A673 (cell line): ENCODE measurements around the gene LRRC23. TPM values are rescaled to one million over a fixed set of nuclear protein-coding genes. Genes with fewer than 3 reads are reported as not detected.
A peak's percentile ranks its signal among the peaks of the same experiment; 100 is the strongest.

Experiments used
- BruUV-seq: library from RNA; stranded (reverse); fragments of 400-500 nt; replicated peaks from 2 replicates; lab custom pipeline; 2021; lab: Mats Ljungman, UMichigan
- CTCF ChIA-PET: fragments of 300-600 bp; sonication (Branson Sonifier 250); formaldehyde crosslinking; loops from one replicate; lab custom pipeline; 2022; ENCODE audit warnings: antibody characterized with exemption; lab: Charles Lee
- POLR2A ChIA-PET: fragments of 300-600 bp; sonication (Branson Sonifier 250); formaldehyde crosslinking; loops from one replicate; lab custom pipeline; 2022; ENCODE audit warnings: antibody characterized with exemption; ENCODE audit not compliant: low non-redundant PET; lab: Charles Lee
- DNase-seq: peaks from one replicate; pipeline ENCODE4 v3.0.0-alpha.2; 2015; ENCODE audit warnings: low spot score
- H3K27ac ChIP-seq: fragments of 200-600 bp; sonication (generic); 2 replicates; pipeline ENCODE4 v1.5.1; 2016; ENCODE audit warnings: mixed run types, low read depth, mild to moderate bottlenecking, mixed read lengths, antibody characterized with exemption, low read length; ENCODE audit not compliant: poor library complexity, severe bottlenecking
- H3K27me3 ChIP-seq: fragments of 200-600 bp; sonication (generic); replicated peaks from 2 replicates; pipeline ENCODE4 v1.6.1; 2017; ENCODE audit warnings: mixed run types, low read depth, mild to moderate bottlenecking, mixed read lengths, antibody characterized with exemption, low read length; ENCODE audit not compliant: insufficient read depth, poor library complexity
- H3K36me3 ChIP-seq: fragments of 200-600 bp; sonication (generic); 2 replicates; pipeline ENCODE4 v1.6.1; 2016; ENCODE audit warnings: mixed run types, mild to moderate bottlenecking, mixed read lengths, antibody characterized with exemption, low read length; ENCODE audit not compliant: insufficient read depth, poor library complexity, severe bottlenecking
- H3K4me1 ChIP-seq: fragments of 200-600 bp; sonication (generic); 2 replicates; pipeline ENCODE4 v1.6.1; 2017; ENCODE audit warnings: mixed run types, mild to moderate bottlenecking, mixed read lengths, antibody characterized with exemption, low read length; ENCODE audit not compliant: insufficient read depth, poor library complexity, severe bottlenecking
- H3K4me3 ChIP-seq: fragments of 200-600 bp; sonication (generic); 2 replicates; pipeline ENCODE4 v1.5.1; 2016; ENCODE audit warnings: low read depth, mixed run types, mild to moderate bottlenecking, mixed read lengths, low read length; ENCODE audit not compliant: poor library complexity, severe bottlenecking
- H3K9me3 ChIP-seq: fragments of 200-600 bp; sonication (generic); 2 replicates; pipeline ENCODE4 v1.6.1; 2016; ENCODE audit warnings: mixed run types, low read depth, mild to moderate bottlenecking, mixed read lengths, antibody characterized with exemption, low read length; ENCODE audit not compliant: poor library complexity, severe bottlenecking
- CTCF ChIP-seq: fragments of 300-800, 200-600 bp; sonication (generic); conservative IDR thresholded peaks from 2 replicates; pipeline ENCODE4 v1.5.1; 2017; ENCODE audit warnings: low read depth, mild to moderate bottlenecking, antibody characterized with exemption, low read length, moderate library complexity, mixed read lengths
- EZH2 ChIP-seq: fragments of 200-600 bp; sonication (generic); IDR thresholded peaks from 2 replicates; pipeline ENCODE4 v1.6.1; 2017; ENCODE audit warnings: borderline replicate concordance, low read depth, mild to moderate bottlenecking, mixed read lengths, antibody characterized with exemption, low read length; ENCODE audit not compliant: poor library complexity, severe bottlenecking
- intact Hi-C: fragments of 100-400 bp; cut with micrococcal nuclease; formaldehyde crosslinking; loops from one replicate; pipeline ENCODE4 v1.10.0; 2022; ENCODE audit not compliant: unreplicated experiment
- total RNA-seq: library from RNA; stranded (reverse); gene quantifications from 2 replicates; pipeline ENCODE4 v1.2.3, GENCODE V29; 2021

The LRRC23 gene
- total RNA-seq, 1 experiment from 2014 or later, result 7.7 TPM

- CTCF ChIA-PET, result interaction anchor here (0.5 to 1.2 kb wide), 6 partner anchors 11 to 428 kb away, joined by 3 to 9 read pairs (median 3); partner anchors contain the start of genes C12orf57, GAPDH, PTPN6 and RNU7-1
- POLR2A ChIA-PET, result interaction anchor here (0.6 to 2.5 kb wide), 2 partner anchors 18 to 77 kb away, joined by 4 to 19 read pairs; partner anchors contain the start of genes C12orf57 and RNU7-1
- TF ChIP-seq EZH2 (no peak), CTCF (peak; percentile 87)
- H3K9me3 ChIP-seq, result no peaks in the 10 kb centered on the region
- intact Hi-C loops, result loop anchor here (1.0 to 10.0 kb wide), 3 partner anchors 17 to 197 kb away; partner anchors contain the start of genes C12orf57 and PTMS
- H3K27ac ChIP-seq, result peak overlapping the region; percentile 96
- DNase-seq, result peak; percentile 97
- H3K36me3 ChIP-seq, result peaks cover 24% of the 10 kb centered on the region
- H3K4me3 ChIP-seq, result peak overlapping the region; percentile 35
- peaks cover 44% of the 10 kb centered on the region for H3K4me1 ChIP-seq
- TSS peak; percentile 70 for BruUV-seq
- no peaks in the 10 kb centered on the region for H3K27me3 ChIP-seq
These were observed 57.2 kb downstream of the LRRC23 start for GRCh38 chr12:6961695-6962284.

DNA sequence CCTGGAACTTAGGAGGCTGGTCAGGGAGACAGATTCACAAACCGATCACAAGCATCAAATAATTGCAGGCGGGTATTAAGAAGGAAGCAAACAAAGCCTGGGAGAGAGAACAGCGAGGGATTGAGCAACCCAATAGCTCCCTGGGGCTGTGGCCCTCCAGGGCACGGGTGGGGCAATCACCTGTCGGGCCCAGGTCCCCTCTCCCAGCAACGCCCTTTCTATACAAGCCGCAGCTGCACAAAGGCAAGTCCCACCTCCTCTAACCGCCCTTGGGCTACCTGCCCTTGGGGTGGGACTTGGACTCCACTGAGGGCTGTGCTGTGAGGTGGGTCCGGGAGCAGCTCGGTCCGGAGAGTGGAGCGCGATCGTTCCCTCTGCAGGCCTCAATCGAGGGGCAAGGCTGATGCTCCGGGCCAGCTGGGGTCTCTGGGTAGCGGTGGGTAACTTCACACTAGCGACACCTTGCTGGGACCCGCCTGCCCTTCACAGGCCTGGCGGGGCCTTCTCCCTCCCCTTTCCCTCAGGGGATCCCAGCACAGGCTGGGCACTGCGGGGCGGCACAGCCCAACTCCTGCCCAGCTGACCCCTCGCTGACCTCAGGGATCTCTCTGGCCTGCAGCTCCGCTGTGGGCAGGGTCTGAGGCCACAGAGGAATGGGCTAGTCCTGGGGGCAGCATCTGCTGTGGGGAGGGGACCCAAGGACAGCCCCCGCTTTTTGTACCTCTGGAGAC lies 57.8 kb downstream of the LRRC23 start:
- no peaks in the 10 kb centered on the region for H3K9me3 ChIP-seq
- TF ChIP-seq CTCF, result no peak
- no peak for TF ChIP-seq EZH2
- peak overlapping the region; percentile 35 for H3K4me3 ChIP-seq
- BruUV-seq, result TSS peak; percentile 96
- H3K27ac ChIP-seq, result peak overlapping the region; percentile 96
- POLR2A ChIA-PET, result interaction anchor here (0.6 to 2.5 kb wide), 2 partner anchors 18 to 78 kb away, joined by 4 to 19 read pairs; partner anchors contain the start of genes C12orf57 and RNU7-1
- DNase-seq, result no peak
- peaks cover 44% of the 10 kb centered on the region for H3K4me1 ChIP-seq
- CTCF ChIA-PET, result interaction anchor here (0.9 to 1.2 kb wide), 4 partner anchors 12 to 89 kb away, joined by 3 to 9 read pairs (median 4); partner anchors contain the start of genes PTPN6 and SPSB2
- peaks cover 30% of the 10 kb centered on the region for H3K36me3 ChIP-seq
- H3K27me3 ChIP-seq, result no peaks in the 10 kb centered on the region
- intact Hi-C loops, result loop anchor here (1.0 to 10.0 kb wide), 3 partner anchors 18 to 198 kb away; partner anchors contain the start of genes C12orf57 and PTMS

DNA sequence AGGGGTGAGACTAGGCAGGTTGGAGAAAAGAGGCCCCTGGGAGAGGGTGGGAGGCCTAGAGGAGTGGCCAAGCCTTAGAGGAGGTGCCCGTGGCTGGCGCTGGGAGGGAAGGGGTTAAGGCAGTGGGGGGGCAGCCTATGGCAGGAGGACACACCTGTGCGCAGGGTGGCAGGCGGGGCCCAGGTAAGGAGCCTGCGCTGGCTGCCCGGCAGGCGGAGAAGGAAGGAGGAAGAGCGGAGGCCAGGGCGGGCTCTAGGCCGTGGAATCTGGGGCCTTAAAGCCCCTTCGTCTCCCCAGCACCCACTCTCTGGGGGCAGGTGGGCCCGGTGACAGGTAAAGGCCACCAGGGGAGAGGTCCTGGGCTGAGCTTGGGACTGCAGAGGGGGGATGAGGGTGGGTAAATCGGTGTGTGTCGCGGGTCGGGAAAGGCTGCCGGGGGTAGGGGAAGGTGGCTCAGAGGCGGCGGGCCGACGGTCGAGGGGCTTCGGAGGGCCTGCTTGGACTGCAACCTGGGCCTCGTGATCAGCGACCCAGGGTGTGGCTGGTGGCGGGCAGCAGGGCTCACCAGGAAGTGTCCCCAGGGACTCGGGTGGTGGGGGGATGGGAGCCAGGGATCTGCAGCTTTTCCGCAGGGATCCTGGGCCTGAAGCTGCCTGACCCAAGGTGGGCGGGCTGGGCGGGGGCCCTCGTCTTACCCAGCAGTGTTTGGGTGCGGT lies 58.6 kb downstream of the LRRC23 start:
- peak overlapping the region; percentile 96 for H3K27ac ChIP-seq
- TF ChIP-seq CTCF (no peak), EZH2 (no peak)
- peaks cover 47% of the 10 kb centered on the region for H3K4me1 ChIP-seq
- H3K4me3 ChIP-seq, result no peak overlapping the region
- intact Hi-C loops, result loop anchor here (10.0 kb wide), 1 partner anchor 198 kb away; the partner anchor contains the start of gene PTMS
- no peaks in the 10 kb centered on the region for H3K9me3 ChIP-seq
- POLR2A ChIA-PET, result interaction anchor here (0.6 to 2.5 kb wide), 3 partner anchors 19 to 24 kb away, joined by 3 to 19 read pairs (median 6); partner anchors contain the start of genes C12orf57 and RNU7-1
- H3K36me3 ChIP-seq, result peaks cover 37% of the 10 kb centered on the region
- BruUV-seq, result no TSS peak
- H3K27me3 ChIP-seq, result no peaks in the 10 kb centered on the region
- CTCF ChIA-PET, result no interaction called here
- no peak for DNase-seq
